Peyer's patch (tissue), 4 donors: ENCODE results near the gene ARHGEF38.

Experiments
- CTCF ChIP-seq, 6 experiments: fragments of 450-650 bp in 4 of 6; fragments of 200-600 bp in 2 of 6; sonication (generic) in 1 of 6; IDR thresholded peaks; one replicate each; pipeline ENCODE4 v1.5.1; 2017 to 2019; ENCODE audit warnings: antibody characterized with exemption in 6 of 6, mild to moderate bottlenecking in 3 of 6, moderate library complexity in 1 of 6
- POLR2A ChIP-seq, 2 donors: fragments of 450-650 bp; IDR thresholded peaks; one replicate each; pipeline ENCODE4 v1.5.1; 2017; ENCODE audit warnings: antibody characterized with exemption in 2 of 2, mild to moderate bottlenecking in 2 of 2, moderate library complexity in 2 of 2

DNA sequence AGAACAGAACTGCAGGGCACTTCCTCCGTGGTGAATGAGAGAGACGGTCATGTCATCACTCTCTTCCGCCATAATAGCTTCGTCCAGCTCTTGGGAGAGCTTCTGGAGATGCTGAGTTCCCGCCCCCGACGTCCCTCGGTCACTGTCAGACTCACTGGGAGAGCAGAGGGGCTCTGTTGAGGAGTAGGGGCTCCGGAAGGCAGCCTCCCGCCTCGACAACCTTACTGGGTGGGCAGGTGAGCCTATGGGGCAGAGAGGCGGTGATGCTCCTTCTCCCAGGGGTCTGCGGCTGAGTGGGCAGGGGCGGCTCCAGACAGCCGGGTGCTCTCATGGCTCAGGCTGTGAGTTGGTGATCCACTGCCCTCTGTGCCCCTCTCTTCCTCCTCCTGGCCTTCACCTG is 25.8 kb upstream of the ARHGEF38 start:
- TF ChIP-seq CTCF (IDR thresholded peaks at IDR 0.05), result no peak
- no peak for TF ChIP-seq POLR2A (IDR thresholded peaks at IDR 0.05)
